ENCODE results near the gene CCDC107.

Gene CCDC107

DNA sequence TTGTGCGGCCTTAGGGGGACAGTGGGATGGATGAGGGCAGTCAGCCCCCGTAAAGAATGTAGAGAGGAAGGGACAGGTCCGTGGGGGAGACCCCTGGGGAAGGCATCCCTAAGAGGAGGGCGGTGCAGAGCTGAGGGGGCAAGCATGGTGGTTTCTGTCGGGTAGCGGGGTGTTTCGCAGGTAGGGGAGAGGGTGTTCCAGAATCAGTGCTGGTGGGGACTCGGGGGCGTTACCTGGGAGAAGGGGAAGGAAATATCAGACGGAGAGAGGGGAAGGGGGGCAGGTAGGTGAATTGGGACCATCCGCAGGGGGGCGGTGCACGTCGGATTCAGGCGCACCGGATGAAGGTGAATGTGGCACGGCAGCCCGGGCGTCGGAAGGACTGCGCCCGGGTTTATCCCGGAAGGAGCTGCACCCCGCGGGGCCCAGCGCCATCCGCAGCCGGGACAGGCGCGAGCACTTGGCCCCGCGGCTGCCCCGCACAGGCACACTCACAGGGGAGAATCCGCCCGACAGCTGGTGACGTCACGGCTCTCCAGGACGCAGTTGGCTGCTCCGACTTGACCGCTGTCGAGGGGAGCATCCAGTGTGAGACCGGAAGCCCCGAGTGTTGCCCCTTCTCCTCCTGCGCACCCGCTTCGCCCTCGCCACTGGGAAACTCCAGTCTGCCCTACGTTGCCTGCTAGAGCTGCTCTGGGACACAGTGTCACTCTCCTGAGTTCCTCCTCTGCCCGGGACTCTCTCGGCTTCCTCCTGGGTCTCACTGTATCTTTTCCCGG is 41.2 kb upstream of the CCDC107 start:
- Histone ChIP-seq H4K91ac (ENCODE audit: low read depth, low read length, poor library complexity) (no peak overlapping the region), H3K4me3 (ENCODE audit: low read length in 2 of 2) (peak overlapping the region; percentile 8 to 72), H3K4me1 (ENCODE audit: control insufficient read depth in 2 of 2, insufficient read depth in 1 of 2, low read depth in 1 of 2, low read length in 2 of 2) (peaks cover 0 to 15% of the 10 kb centered on the region in 2 donors), H2BK12ac (ENCODE audit: low read length) (no peak overlapping the region), H4K8ac (ENCODE audit: low read depth, low read length) (peak overlapping the region; percentile 19), H3K18ac (ENCODE audit: low read length) (peak overlapping the region; percentile 78), H2BK15ac (ENCODE audit: low read length) (no peak overlapping the region), H3K27me3 (ENCODE audit: control insufficient read depth in 3 of 3, insufficient read depth in 3 of 3, low read depth in 1 of 3, low read length in 3 of 3) (peaks cover 7 to 78% (median 34%) of the 10 kb centered on the region in 3 experiments), H3K4ac (ENCODE audit: low read length) (no peak overlapping the region), H3K4me2 (ENCODE audit: insufficient read depth, low read length, poor library complexity, severe bottlenecking) (peak overlapping the region; percentile 47), H3K14ac (ENCODE audit: low read length) (no peak overlapping the region), H3K27ac (replicated peaks; ENCODE audit: low read length) (no peak overlapping the region), H3K36me3 (replicated peaks in 1 of 2; ENCODE audit: control insufficient read depth in 2 of 2, insufficient read depth in 2 of 2, low read length in 2 of 2) (no peaks in the 10 kb centered on the region), H3K79me1 (ENCODE audit: low read depth, low read length) (no peaks in the 10 kb centered on the region), H2AFZ (ENCODE audit: low read length) (peak overlapping the region; percentile 71), H2BK5ac (ENCODE audit: low read length) (no peak overlapping the region), H3K9ac (ENCODE audit: low read depth, low read length, poor library complexity) (peak overlapping the region; percentile 76), H2AK5ac (ENCODE audit: low read depth, low read length) (peak overlapping the region; percentile 77), H3K23ac (ENCODE audit: low read depth, low read length, poor library complexity) (peak overlapping the region; percentile 58), H3K9me3 (replicated peaks in 1 of 2; ENCODE audit: control insufficient read depth in 2 of 2, insufficient read depth in 1 of 2, low read depth in 1 of 2, low read length in 2 of 2) (peaks cover 0 to 7% of the 10 kb centered on the region in 2 donors), H2BK120ac (ENCODE audit: low read depth, low read length) (no peak overlapping the region)
- DNase-seq (ENCODE audit: low spot score) = no peak
- WGBS, 2 donors (ENCODE audit: extremely low coverage in 2 of 2, insufficient read length in 2 of 2, insufficient replicate concordance in 1 of 2) = no CpG with 5 or more reads among the region's 51 CpGs

- H2AK5ac ChIP-seq (ENCODE audit: low read depth, low read length) = no peak overlapping the region
- no peak overlapping the region for H3K4ac ChIP-seq (ENCODE audit: low read length)
- H2BK12ac ChIP-seq (ENCODE audit: low read length) = no peak overlapping the region
- no peak overlapping the region for H3K14ac ChIP-seq (ENCODE audit: low read length)
- no peaks in the 10 kb centered on the region for H3K79me1 ChIP-seq (ENCODE audit: low read depth, low read length)
- H3K9ac ChIP-seq (ENCODE audit: low read depth, low read length, poor library complexity) = no peak overlapping the region
- H3K23ac ChIP-seq (ENCODE audit: low read depth, low read length, poor library complexity) = no peak overlapping the region
- H3K27ac ChIP-seq (replicated peaks; ENCODE audit: low read length) = no peak overlapping the region
- no peak overlapping the region for H3K4me2 ChIP-seq (ENCODE audit: insufficient read depth, low read length, poor library complexity, severe bottlenecking)
- DNase-seq (ENCODE audit: low spot score) = no peak
- no peak overlapping the region for H2BK120ac ChIP-seq (ENCODE audit: low read depth, low read length)
- no peak overlapping the region for H4K8ac ChIP-seq (ENCODE audit: low read depth, low read length)
- H4K91ac ChIP-seq (ENCODE audit: low read depth, low read length, poor library complexity) = no peak overlapping the region
- H2AFZ ChIP-seq (ENCODE audit: low read length) = peak overlapping the region; percentile 71
- no peak overlapping the region for H3K18ac ChIP-seq (ENCODE audit: low read length)
- peaks cover 0 to 15% of the 10 kb centered on the region in 2 donors for H3K4me1 ChIP-seq (ENCODE audit: control insufficient read depth in 2 of 2, insufficient read depth in 1 of 2, low read depth in 1 of 2, low read length in 2 of 2)
- H3K36me3 ChIP-seq (replicated peaks in 1 of 2; ENCODE audit: control insufficient read depth in 2 of 2, insufficient read depth in 2 of 2, low read length in 2 of 2) = no peaks in the 10 kb centered on the region
- H2BK5ac ChIP-seq (ENCODE audit: low read length) = no peak overlapping the region
- H3K9me3 ChIP-seq (replicated peaks in 1 of 2; ENCODE audit: control insufficient read depth in 2 of 2, insufficient read depth in 1 of 2, low read depth in 1 of 2, low read length in 2 of 2) = peaks cover 0 to 7% of the 10 kb centered on the region in 2 donors
- no peak overlapping the region for H3K4me3 ChIP-seq (ENCODE audit: low read length in 2 of 2)
- peaks cover 7 to 82% (median 34%) of the 10 kb centered on the region in 3 experiments for H3K27me3 ChIP-seq (ENCODE audit: control insufficient read depth in 3 of 3, insufficient read depth in 3 of 3, low read depth in 1 of 3, low read length in 3 of 3)
- WGBS, 2 donors (ENCODE audit: extremely low coverage in 2 of 2, insufficient read length in 2 of 2, insufficient replicate concordance in 1 of 2) = no CpG with 5 or more reads among the region's 8 CpGs
- no peak overlapping the region for H2BK15ac ChIP-seq (ENCODE audit: low read length)
Measured at GRCh38 chr9:35617548-35617947, 40.5 kb upstream of the CCDC107 start.

GRCh38 chr9:35618325-35618727 is 39.8 kb upstream of the CCDC107 start, which contains the start of gene CD72:
TSS of gene CD72 (minus strand) at chr9:35618413. CDS start at chr9:35618303, 110 bp downstream.
- H3K27ac ChIP-seq (replicated peaks; ENCODE audit: low read length) = no peak within 1 kb of the TSS
- DNase-seq (ENCODE audit: low spot score) = no peak
- peaks cover 7 to 76% (median 34%) of the 10 kb centered on the region in 3 experiments for H3K27me3 ChIP-seq (ENCODE audit: control insufficient read depth in 3 of 3, insufficient read depth in 3 of 3, low read depth in 1 of 3, low read length in 3 of 3)
- peak within 1 kb of the TSS; percentile 19 for H4K8ac ChIP-seq (ENCODE audit: low read depth, low read length)
- H3K79me1 ChIP-seq (ENCODE audit: low read depth, low read length) = no peaks in the 10 kb centered on the region
- no peak within 1 kb of the TSS for H2BK5ac ChIP-seq (ENCODE audit: low read length)
- peaks cover 0 to 7% of the 10 kb centered on the region in 2 donors for H3K9me3 ChIP-seq (replicated peaks in 1 of 2; ENCODE audit: control insufficient read depth in 2 of 2, insufficient read depth in 1 of 2, low read depth in 1 of 2, low read length in 2 of 2)
- H2BK120ac ChIP-seq (ENCODE audit: low read depth, low read length) = peak within 1 kb of the TSS; percentile 28
- peak within 1 kb of the TSS; percentile 71 for H2AFZ ChIP-seq (ENCODE audit: low read length)
- H3K9ac ChIP-seq (ENCODE audit: low read depth, low read length, poor library complexity) = no peak within 1 kb of the TSS
- H2BK15ac ChIP-seq (ENCODE audit: low read length) = no peak within 1 kb of the TSS
- no CpG with 5 or more reads among the region's 7 CpGs for WGBS, 2 donors (ENCODE audit: extremely low coverage in 2 of 2, insufficient read length in 2 of 2, insufficient replicate concordance in 1 of 2)
- H3K4me3 ChIP-seq (ENCODE audit: low read length in 2 of 2) = peak within 1 kb of the TSS; percentile 8 to 72
- no peak within 1 kb of the TSS for H3K4ac ChIP-seq (ENCODE audit: low read length)
- H3K4me1 ChIP-seq (ENCODE audit: control insufficient read depth in 2 of 2, insufficient read depth in 1 of 2, low read depth in 1 of 2, low read length in 2 of 2) = peaks cover 0 to 15% of the 10 kb centered on the region in 2 donors
- H2BK12ac ChIP-seq (ENCODE audit: low read length) = no peak within 1 kb of the TSS
- H4K91ac ChIP-seq (ENCODE audit: low read depth, low read length, poor library complexity) = no peak within 1 kb of the TSS
- peak within 1 kb of the TSS; percentile 47 for H3K4me2 ChIP-seq (ENCODE audit: insufficient read depth, low read length, poor library complexity, severe bottlenecking)
- H3K18ac ChIP-seq (ENCODE audit: low read length) = peak within 1 kb of the TSS; percentile 78
- H3K23ac ChIP-seq (ENCODE audit: low read depth, low read length, poor library complexity) = peak within 1 kb of the TSS; percentile 58
- H3K36me3 ChIP-seq (replicated peaks in 1 of 2; ENCODE audit: control insufficient read depth in 2 of 2, insufficient read depth in 2 of 2, low read length in 2 of 2) = no peaks in the 10 kb centered on the region
- no peak within 1 kb of the TSS for H3K14ac ChIP-seq (ENCODE audit: low read length)
- H2AK5ac ChIP-seq (ENCODE audit: low read depth, low read length) = peak within 1 kb of the TSS; percentile 77
